ENCODE data around the gene BIN2.

DNA sequence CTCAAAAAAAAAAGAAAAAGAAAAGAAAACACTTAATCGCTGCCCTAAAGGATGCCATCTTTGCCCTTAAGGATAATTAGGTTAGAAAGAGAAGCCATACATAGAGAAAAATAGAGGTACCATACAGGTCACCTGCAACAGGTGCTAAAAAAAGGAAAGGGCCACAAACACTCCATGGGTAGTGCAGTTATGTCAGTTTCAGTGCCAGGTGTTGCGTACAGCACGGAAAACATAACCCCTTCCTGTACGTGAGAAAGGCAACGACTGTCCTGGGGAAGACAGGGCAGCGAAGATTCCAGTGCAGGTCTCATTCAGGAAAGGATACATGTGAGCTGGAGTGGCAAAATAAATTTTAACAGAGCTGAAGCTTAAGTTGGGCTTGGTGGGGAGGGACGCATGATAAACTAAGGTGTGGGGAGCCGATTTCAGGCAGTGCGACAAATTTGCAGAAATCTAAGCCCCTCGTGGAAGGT, 85.9 kb downstream of the BIN2 start:
- TF ChIP-seq, protein P1, sequence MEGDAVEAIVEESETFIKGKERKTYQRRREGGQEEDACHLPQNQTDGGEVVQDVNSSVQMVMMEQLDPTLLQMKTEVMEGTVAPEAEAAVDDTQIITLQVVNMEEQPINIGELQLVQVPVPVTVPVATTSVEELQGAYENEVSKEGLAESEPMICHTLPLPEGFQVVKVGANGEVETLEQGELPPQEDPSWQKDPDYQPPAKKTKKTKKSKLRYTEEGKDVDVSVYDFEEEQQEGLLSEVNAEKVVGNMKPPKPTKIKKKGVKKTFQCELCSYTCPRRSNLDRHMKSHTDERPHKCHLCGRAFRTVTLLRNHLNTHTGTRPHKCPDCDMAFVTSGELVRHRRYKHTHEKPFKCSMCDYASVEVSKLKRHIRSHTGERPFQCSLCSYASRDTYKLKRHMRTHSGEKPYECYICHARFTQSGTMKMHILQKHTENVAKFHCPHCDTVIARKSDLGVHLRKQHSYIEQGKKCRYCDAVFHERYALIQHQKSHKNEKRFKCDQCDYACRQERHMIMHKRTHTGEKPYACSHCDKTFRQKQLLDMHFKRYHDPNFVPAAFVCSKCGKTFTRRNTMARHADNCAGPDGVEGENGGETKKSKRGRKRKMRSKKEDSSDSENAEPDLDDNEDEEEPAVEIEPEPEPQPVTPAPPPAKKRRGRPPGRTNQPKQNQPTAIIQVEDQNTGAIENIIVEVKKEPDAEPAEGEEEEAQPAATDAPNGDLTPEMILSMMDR (conservative IDR thresholded peaks at IDR 0.05) = no peak
- no peak for TF ChIP-seq EZH2 (IDR thresholded peaks at IDR 0.05; ENCODE audit: low read depth)

All from PC-9 (cell line).